IPS-NIHi7 (cell line): ENCODE results near the gene TMTC3.
"Not testable (repeated sequence)": the region's sequence is repeated elsewhere in the genome, so short reads cannot be mapped to it uniquely, and the experiment has no call there.

ENCODE experiments used
- DNase-seq: peaks from one replicate; pipeline ENCODE4 v3.0.0; 2012; ENCODE audit warnings: mixed read lengths; ENCODE audit errors: extremely low spot score

TMTC3 gene

DNA sequence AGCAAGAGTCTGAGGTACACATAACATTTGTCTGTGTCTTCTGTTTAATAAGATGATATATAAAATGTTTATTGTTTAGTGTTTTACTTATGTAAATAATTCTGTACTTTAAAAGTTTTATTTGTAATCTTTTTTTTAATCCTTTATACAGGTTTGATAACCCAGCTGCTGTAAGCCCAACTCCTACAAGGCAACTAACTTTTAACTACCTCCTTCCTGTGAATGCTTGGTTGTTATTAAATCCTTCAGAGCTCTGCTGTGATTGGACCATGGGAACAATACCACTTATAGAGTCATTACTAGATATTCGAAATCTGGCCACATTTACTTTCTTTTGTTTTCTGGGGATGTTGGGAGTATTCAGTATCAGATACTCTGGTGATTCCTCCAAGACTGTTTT lies 24.1 kb downstream of the TMTC3 start:
- DNase-seq = no peak

- no peak for DNase-seq
These were observed 25.3 kb downstream of the TMTC3 start for GRCh38 chr12:88167384-88167783.

- DNase-seq = no peak
These were observed 30.8 kb downstream of the TMTC3 start for GRCh38 chr12:88172844-88173407.

GRCh38 chr12:88175544-88175943 lies 33.4 kb downstream of the TMTC3 start:
- DNase-seq = no peak

GRCh38 chr12:88179436-88180014 lies 37.4 kb downstream of the TMTC3 start:
- DNase-seq = no peak

- DNase-seq = no peak
These were observed 39.8 kb downstream of the TMTC3 start for GRCh38 chr12:88181881-88182280.

GRCh38 chr12:88182416-88182815 lies 40.3 kb downstream of the TMTC3 start:
- DNase-seq = no peak

DNA sequence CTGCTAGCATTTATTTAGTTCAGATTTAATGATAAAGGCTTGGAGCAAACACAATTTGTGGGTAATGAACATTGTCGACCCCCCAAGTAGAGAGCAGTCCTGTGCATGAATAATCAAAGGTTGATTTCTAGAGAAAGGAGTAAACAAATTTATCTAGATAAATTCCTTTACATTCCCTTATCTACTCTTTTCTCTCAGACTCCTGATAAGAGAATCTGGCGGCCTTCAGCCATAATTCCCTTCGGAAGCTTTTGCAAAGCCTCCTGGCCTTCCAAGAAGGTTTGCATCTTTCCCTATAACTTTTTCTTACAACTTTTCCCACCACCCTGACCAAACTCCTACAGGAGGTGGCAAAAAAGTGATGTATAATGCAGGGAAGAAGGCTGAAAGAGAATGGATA lies 42.1 kb downstream of the TMTC3 start:
- DNase-seq = no peak

DNA sequence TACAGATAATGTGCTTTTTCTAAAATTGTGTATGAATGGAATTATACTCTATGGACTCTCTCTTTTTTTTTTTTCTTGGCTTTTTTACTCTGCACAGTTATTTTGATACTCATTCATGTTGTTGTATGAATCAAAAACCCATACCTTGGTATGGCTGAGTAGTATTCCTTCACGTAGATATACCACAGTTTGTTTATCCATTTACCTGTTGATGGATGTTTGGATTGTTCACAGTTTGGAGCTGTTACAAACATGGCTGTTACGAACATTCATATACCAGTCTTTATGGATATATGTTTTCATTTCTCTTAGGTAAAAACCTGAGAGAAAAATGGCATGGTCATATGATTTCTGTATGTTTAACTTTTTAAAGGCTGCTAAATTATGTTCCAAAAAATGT lies 43.2 kb downstream of the TMTC3 start:
- no peak for DNase-seq

DNA sequence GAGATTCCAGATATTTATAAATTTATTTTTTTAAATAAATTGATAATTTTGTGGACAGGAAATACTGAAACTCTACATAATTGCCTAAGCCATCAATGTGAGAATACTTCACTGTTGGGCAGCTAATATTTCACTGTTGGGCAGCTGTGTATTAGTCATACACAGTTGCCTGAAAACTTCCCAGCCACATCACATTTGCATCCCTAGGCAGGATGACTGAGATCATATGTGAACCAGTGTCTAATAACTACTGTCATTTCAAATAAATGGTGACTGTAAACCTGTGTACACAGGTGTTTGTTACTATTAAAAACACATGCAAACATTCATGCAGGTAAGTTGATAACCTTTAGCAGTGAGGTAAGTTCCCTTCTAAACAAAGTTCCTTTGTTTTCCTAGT lies 43.9 kb downstream of the TMTC3 start:
- no peak for DNase-seq

GRCh38 chr12:88187571-88187970 lies 45.5 kb downstream of the TMTC3 start:
- DNase-seq = no peak

- DNase-seq = no peak
These were observed 46.1 kb downstream of the TMTC3 start for GRCh38 chr12:88188180-88188579.

- no peak for DNase-seq
These were observed 50.3 kb downstream of the TMTC3 start for GRCh38 chr12:88192426-88192825.

DNA sequence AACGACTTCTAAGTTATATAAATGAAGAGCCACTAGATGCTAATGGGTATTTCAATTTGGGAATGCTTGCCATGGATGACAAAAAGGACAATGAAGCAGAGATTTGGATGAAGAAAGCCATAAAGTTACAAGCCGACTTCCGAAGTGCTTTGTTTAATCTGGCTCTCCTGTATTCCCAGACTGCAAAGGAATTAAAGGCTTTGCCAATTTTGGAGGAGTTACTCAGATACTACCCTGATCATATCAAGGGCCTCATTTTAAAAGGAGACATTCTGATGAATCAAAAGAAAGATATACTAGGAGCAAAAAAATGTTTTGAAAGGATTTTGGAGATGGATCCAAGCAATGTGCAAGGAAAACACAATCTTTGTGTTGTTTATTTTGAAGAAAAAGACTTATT lies 52.8 kb downstream of the TMTC3 start:
- no peak for DNase-seq

DNA sequence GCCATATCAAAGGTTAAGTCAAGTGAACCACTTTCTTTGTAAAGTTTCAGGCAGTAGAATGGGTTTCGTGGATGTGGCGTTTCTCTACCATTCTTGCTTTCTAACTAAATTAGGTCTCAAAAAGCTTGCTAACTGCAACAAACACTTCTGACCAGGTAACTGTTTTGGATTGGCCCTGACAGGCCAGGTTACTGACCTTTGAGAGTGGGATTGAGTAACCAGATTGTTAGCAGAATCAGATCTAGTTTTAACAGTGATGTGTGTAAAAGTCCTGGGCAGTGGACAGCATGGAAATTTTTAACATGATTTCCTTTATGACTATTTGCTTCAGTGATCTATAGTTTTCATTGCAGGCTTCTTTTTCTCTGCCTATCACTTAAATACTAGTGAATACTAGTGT lies 57.9 kb downstream of the TMTC3 start:
- no peak for DNase-seq

DNA sequence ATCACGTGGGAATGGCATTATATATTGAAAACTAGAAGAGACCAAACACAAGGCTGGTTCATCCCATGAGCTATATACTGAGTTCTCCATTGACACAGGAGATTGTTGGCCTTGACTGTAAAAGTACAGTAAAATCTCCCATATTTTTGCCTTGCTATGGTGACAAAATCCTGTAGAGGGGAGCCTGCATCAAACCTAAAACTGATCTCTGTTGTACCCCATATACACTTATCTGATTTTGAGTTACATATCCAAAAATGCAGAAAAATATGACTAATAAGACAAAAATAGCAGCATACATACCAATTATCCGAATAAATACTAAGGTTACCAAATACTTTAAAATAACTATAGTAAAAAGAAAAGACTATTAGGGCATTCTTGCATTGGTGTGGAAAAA lies 60.4 kb downstream of the TMTC3 start:
- no peak for DNase-seq

- no peak for DNase-seq
These were observed 64.5 kb downstream of the TMTC3 start for GRCh38 chr12:88206601-88207000.

- no peak for DNase-seq
These were observed 66.0 kb downstream of the TMTC3 start for GRCh38 chr12:88207921-88208620.

DNA sequence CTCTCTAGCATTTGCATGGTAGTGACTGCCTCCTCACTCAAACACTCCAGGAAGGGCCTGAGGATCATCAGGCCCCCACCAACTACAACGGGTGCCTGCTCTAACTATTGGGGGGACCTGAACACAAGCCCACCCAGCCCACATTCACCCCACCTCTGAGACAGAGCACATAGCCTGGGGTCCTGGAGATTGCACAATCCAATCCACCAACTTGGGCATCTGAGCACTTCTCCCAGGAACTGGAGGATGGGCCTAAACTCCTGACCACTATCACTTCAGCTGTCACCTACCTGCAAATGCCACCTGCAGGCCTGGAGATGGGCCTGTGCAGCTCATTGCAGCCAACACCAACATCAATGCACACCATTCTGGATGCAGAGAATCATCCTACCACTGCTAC lies 66.6 kb downstream of the TMTC3 start:
- DNase-seq = no peak

- DNase-seq = not testable (repeated sequence)
These were observed 68.2 kb downstream of the TMTC3 start for GRCh38 chr12:88210311-88210710.

GRCh38 chr12:88218293-88218692 lies 76.2 kb downstream of the TMTC3 start:
- no peak for DNase-seq

DNA sequence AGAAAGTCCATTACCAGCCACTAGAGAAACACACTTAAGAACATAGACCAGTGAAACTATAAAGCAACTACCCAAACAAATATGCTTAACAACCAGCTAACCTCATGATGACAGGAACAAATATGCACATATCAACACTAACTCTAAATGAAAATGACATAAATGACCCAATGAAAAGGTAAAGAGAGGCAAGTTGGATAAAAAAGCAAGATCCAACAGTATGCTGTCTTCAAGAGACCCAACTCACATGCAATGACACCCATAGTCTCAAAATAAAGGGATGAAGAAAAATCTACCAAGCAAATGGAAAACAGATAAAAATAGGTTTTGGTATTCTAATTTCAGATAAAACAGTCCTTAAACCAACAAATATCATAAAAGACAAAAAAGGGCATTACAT lies 77.8 kb downstream of the TMTC3 start:
- DNase-seq = no peak

DNA sequence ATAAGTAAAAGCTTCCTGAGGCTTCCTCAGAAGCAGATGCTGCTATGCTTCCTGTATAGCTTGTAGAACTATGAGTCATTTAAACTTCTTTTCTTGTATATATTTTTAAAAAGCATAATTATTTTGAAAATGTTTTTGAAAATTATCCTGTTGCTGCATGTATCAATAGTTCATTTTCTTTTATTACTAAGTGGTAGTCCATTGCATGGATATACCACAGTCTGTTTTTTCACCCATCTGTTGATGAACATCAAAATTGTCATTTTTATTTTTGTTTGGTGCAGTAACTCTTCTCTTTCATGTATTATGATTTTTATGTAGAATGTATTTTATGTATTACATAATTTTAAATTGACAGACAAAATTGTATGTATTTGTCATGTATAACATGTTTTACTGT lies 81.4 kb downstream of the TMTC3 start:
- DNase-seq = no peak

DNA sequence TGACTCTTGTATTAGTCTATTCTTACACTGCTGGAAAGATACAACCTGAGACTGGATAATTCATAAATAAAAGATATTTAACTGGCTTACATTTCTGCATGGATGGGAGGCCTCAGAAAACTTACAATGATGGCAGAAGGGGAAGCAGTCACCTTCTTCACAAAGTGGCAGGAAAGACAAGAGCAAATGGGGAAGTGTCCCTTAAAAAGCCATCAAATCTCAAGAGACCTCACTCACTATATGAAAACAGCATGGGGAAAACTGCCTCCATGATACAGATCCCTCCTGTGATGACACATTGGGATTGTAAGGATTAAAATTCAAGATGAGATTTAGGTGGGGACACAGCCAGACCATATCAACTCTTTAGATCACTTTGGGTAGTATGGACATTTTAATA lies 83.7 kb downstream of the TMTC3 start:
- no peak for DNase-seq
